RPMI7951 (cell line): ENCODE results near the gene KLF16. TPM values are rescaled to one million over a fixed set of nuclear protein-coding genes. Genes with fewer than 3 reads are reported as not detected.

Source experiments
- DNase-seq: peaks from one replicate; pipeline ENCODE4 v3.0.0-alpha.2; 2012; ENCODE audit warnings: low read depth
- total RNA-seq: library from RNA; depleted of rRNA; stranded (reverse); fragments of >200 nt; shearing (Covaris generic); gene quantifications from 2 replicates; pipeline ENCODE4 v1.2.3, GENCODE V29; 2014

Gene KLF16
- total RNA-seq, 1 experiment from 2014 or later: 2.9 TPM

DNA sequence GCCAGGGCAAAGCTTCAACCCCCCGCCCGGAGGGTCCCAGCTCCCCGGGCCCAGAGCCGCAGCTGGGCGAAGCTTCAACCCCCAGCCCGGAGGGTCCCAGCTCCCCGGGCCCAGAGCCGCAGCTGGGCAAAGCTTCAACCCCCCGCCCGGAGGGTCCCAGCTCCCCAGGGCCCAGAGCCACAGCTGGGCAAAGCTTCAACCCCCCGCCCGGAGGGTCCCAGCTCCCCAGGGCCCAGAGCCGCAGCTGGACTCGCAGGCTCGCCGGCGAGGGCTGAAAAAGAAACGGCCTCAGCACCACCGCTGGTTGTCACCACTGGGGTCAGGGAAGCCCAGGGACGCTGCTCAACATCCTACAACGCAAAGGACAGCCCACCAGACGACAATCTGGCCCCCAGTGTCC lies 20.3 kb downstream of the KLF16 start:
- DNase-seq: no peak

DNA sequence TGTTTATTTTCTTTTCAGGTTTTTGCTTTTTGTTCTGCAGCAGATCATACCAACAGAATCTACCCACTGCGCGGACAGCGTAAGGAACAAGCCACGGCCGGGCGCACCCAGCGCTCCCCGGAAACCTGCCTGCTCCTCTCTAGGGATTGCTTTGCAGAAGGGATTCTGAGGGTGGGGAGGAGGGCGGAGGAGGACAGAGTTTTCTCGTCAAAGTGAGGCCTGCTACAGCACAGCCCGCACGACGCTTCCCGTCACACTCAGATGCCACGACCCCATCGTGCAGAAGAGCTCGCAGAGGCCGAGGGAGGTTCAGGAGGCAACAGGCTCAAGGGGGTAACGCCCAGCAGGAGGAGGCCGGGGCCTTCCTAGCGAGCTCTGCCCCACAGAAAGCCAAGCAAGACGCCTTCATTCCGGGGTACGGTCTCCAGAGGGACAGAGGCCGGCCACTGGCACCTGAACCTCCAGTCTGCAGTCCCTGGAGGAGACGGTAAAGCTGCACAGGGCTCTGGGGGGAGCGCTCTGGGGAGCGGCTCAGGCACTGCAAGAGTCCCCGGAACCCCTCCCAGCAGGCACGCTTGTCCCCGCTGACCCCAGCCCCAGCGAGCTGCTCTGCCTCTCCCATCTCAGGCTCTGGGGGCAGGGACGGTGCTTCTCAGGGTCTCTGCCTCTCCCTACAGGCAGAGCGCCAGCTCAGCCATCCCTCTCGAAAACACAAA lies 22.0 kb downstream of the KLF16 start:
- DNase-seq: no peak

DNA sequence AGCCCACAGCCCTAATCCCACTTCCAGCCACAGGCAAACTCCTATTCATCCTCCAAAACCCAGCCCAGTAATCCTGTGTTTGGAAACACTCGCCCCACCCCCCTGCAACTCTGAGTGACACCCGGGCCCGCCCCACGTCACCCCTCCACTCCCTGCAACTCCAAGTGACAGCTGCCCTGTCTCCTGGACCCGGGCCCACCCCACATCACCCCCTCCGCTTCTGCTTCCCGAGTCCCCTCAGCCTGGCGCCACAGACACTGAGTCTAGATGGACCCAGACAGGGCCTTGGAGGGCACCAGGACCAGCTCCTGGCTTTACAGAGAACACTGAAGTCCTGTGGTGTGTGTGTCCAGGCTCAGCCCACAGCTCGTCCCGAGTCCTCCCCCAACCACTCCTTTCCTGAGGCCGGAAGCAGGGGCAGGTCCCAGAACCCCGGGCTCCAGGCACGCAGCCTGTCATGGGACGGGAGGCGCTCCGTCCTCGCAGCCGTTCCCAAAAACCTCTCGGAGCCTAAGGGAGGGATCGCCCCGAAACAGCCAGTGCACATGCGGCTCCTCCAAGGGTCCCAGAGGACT lies 22.8 kb downstream of the KLF16 start:
- DNase-seq: peak; percentile 29

DNA sequence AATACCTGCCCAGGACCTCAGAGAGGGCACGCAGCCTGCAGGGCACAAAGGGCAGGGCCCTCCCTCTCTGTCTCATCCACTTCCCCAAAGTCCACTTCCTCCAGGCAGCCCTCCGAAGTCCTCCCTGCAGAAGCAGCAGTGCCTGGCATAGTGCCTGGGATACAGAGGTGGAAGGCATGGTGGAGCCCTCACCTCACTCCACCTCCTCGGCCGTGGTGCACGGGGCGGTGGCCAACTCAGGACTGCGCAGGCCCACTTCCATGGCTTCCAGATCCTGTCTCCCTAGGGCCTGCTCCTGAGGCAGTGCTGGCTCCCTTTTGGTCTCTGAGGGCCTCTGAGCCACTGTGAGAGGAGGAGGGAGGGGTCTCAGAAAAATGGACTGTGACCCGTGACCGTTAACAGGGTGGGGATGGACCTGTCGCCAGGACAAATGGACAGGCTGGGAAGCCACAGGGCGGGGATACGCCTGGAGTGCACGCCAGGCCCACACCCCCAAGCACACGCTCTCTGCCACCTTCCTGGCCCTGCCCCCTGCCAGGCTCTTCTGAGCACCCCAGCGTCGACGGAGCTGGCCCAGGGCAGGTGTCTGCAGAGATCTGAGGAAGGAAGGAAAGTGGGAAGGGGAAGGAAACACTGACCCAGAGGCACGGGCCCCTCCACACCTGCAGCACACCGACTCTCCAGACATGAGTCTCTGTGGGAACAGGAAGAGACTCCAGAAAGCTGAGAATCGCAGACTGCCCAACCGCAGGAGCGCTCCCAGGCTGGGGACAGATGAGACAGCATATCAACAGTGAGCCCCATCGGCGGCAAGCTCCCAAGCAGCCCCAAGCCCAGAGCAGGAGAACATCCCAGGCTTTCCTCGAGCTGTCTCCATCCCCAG lies 23.5 kb downstream of the KLF16 start:
- no peak for DNase-seq

DNA sequence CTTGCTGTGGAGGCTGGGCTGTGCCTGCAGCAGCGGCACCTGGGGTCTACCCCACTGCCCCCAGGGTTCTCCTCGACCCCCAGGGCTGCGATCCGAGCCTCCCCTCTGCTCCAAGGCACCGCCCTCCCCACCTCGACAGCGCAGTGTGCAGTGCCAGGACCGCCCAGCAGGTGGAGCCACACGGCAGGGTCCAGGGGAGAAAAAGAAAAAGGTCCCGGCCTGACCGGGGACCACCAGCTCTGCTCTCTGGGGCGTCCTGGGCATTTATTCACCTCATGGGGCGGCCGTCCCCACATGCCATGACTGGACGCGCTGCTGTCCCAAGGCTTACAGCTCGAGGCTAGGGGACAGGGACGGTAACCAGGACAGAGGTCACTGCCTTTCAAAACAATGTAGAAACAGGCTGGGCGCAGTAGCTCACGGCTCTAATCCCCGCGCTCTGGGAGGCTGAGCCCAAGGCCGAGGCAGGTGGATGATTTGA lies 25.7 kb downstream of the KLF16 start:
- no peak for DNase-seq

DNA sequence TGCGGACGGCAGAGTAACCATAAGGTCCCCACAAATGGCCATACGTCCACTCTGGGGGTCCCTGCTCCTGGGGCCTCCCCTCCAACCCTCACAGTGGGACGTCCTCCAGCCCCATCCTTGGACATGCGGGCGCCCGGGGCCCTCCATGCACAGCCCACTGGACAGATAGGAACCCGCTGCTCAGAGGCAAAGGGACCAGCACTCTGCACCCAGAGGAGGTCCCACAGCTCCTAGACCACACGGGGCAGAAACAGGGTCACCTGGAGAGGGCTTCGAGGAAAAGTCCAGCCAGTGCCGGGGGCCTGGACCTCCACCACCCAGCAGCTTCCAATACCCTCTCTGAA lies 26.2 kb downstream of the KLF16 start:
- no peak for DNase-seq

DNA sequence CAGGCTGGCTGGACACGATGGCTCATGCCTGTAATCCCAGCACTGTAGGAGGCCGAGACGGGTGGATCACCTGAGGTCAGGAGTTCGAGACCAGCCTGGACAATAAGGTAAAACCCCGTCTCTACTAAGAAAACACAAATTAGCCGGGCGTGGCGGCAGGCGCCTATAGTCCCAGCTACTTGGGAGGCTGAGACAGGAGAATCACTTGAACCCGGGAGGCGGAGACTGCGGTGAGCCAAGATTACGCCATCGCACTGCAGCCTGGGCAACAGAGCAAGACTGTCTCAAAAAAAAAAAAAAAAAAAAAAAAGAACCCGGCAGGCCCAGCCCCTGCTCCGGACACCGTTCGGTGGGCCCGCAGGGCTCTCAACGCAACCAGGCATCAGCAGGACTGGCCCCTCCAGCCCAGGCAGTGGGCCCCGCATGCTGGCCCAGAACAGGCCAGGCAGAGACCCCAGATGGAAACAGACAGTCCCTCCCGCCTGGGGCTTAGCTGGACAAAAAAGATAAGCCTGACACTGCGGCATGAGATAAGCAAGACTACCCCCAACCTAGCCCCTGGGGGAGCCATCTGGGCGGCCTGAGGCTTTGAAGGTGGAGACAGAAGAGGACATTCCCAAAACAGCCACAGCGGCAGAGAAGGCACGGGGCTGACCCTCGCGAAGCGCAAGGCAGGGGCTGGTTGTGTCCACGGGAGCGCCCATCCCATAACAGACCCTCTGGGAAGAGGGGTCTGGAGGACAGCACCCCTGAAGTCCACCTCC lies 26.7 kb downstream of the KLF16 start:
- DNase-seq: no peak

DNA sequence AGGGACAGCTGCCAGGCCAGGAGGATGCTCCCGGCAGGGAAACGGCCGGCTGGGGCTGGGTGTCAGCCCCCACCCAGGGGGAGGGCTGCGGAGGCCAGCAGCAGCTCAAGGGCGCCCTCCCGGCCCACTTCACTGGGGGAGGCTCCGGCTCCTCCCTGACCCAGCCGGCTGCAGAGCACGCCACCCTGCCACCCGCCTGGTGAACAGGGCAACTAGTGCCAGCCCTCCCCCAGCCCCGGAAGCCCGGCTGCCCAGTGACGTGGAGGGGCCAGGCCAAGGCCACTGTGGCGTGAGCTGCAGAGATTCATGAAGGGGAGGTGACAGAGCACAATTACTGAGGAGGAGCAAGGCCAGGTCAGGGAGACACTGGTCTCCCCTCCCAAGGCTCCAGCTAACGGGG lies 29.8 kb downstream of the KLF16 start:
- no peak for DNase-seq

DNA sequence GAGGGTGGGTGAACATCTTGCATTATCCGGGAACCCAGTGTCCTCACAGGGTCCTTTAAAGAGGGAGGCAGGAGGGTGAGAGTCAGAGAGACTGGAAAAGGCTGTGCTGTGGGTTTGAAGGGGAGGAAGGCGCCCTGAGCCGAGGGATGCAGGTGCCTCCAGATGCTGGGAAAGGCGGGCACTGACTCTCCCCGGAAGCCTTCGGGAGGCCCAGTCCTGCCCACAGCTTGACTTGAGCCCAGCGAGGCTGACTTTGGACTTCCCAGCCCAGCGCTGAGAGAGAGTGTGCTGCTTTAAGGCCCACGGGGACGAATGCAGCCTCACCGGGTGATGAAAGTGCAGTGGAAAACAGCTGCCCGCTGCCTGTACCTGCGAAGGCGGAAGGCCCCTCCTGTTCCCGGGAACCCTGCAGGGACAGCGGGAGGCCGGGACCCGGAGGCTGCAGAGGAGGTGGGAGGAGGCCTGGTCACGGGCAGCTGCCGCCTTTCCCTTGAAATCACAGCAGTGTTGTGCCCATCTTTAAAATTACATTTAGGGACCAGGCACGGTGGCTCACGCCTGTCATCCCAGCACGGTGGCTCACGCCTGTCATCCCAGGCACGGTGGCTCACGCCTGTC lies 31.2 kb downstream of the KLF16 start:
- DNase-seq: no peak

DNA sequence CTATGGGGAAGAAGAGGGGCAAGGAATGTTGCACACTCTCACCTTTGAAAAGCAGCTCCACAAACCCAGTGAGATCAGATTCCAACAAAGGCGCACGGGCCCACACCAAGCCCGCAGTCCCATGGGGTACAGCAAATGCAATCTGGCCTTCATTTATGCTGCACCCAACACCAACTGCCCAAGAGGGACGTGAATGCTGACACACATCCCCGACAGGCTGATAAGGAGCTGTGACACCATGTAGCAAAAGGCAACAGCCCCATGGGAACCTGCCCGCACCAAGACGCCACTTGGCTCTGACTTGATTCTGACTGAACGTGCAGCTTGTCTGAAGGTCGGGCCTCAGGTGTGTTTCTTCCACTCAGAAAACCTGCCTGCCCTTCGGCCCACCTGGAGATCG lies 32.4 kb downstream of the KLF16 start:
- no peak for DNase-seq

DNA sequence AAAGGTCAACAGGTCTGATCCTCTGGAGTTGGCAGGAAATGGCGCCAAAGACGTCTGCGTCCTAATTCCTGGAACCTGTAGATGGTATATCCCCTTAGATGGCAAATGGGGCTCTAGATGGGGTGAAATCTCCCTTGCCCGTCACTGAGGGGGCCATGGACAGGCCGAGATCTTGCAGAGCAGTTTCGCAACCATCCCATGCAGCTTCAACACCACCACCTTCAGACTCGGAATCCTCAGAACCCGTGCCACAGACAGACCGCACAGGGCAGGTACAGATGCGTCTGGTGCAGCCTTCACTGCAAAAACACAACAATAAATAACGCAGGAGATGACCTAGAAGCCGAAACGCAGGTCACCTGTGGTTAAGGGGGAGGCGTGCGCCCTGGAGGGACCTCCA lies 32.8 kb downstream of the KLF16 start:
- no peak for DNase-seq

DNA sequence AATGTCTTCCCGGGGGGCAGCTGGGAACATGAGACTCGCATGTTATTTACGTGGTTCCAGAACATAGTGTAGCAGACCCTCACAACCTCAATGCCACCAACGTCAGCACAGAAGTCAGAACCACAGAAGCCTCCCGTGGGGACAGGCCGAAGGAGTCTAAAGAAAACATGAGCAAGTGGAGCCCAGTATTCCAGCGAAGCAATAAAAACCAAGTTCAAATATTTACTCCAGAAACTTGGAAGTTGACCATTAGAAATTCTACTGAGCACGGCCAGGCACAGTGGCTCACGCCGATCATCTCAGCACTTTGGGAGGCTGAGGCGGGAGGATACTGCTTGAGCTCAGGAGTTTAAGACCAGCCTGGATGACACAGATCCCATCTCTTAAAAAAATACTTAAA lies 33.4 kb downstream of the KLF16 start:
- no peak for DNase-seq

DNA sequence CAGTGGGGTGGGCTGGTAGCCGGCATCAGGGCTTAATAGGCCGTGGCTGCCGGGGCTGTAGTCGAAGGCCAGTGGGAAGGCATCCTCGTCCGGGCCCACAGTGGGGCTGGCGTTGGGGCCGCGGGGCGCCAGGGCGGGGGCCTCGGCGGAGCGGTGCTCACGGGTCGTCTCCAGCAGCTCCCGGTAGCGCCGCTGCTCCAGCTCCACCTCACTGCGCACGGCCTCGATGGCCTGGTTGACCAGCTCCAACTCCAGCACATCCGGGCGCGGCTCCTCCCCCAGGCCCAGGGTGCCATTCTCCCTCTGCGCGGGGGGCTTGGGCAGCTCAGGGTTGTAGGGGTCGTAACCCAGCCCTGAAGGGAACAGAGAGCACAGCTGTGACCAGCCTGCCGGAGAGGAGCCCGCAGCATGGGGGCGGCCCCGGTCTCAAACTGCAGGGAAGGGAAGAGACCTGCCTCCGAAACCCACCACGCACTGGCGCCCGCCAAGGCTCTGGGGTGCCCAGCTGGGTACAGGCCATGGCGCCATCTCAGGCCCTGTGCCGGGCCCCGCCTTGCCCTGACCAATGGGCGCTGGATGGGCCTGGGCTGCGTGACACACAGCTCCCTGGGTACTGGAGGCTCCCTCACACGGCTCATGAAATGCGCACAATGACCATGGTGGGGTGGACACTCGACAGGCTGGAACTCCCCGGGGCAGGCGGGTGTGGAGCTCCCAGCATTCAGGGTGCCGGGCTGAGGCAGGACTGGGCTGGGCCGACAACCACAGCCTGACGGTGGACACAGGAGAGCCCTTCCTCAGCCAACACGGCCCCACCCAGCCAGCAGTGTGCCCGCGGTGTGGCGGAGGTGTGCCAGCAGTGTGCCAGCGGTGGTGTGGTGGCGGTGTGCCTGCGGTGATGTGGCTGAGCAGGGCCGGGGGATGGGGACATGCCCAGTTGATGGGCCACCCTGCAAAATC lies 34.8 kb downstream of the KLF16 start:
- DNase-seq: no peak

DNA sequence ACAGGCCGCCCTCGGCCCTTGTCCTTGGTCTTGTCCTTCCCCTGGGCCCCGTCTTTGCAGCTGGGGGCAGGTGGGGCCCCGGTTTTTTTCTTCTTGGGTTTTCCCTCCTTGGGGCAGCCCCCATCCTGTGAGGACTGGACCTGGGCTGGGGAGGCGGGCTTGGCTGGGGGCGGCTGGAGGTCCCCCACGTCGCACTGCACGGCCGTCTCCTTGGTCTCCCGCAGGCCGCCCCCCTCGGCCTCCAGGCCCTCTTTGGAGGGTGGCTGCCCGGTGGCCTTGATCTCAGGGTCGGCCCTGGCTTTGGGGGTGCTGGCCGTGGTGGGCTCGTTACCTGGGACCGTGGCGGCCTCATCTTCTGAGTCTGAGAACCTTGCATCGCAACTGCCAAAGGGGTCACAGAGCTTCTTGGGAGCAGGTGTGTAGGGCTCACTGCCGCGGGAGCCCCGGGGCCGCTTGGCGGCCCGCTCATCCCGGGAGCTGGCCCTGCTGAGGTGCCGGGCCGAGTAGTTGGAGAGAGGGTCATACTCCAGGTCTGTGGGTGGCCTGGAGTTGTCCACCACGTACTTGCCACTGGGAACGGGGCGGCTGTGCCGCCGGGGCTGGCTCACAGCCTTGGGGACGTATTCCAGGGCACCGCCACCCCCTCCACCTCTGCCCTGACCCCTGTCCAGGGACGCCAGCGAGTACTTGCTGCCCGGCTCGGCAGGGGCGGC lies 35.7 kb downstream of the KLF16 start:
- no peak for DNase-seq

DNA sequence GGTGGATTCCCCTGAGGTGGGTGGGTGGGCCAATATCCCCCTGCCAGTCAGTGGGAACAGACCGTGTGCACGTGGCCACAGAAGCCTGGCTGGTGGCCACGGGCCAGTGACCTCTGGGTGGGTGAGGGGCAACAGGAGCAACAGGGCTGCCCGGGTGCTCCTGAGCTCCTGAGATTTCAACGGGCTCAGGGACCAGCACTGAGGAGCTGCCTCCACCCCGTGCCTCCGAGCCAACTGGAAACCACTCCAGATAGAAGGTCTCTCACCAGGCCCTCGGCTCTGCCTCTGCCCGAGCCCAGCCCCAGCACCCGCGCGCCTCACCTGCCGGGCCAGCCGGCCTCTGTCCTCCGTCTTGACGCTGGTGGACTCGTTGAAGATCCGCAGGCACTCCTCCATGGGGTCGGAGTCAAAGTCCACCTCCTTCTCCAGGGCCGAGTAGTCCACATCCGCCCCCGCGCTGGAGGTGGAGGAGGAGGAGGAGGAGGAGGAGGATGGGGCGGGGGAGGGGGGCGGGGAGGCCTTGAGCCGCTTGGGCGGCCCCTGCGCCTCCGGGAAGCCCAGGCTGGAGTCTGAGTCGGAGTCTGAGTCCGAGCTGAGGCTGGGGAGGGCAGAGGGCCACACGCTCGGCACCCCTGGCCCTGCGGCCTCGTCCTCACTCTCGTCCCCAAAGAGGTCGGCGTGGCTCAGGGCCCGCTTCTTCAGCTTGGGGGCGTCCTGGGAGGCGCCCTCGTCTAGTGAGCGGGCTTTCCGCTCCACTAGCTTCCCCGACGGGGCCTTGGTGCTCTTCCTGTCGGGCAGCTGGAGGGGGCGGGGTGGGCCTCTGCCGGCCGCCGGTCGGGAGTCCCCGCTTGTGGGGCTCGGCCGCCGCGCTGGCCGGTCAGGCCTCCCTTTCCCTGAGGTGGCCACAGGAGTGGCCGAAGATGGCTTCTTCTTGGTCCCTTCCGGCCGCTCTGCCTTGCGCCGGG lies 36.5 kb downstream of the KLF16 start:
- DNase-seq: no peak

DNA sequence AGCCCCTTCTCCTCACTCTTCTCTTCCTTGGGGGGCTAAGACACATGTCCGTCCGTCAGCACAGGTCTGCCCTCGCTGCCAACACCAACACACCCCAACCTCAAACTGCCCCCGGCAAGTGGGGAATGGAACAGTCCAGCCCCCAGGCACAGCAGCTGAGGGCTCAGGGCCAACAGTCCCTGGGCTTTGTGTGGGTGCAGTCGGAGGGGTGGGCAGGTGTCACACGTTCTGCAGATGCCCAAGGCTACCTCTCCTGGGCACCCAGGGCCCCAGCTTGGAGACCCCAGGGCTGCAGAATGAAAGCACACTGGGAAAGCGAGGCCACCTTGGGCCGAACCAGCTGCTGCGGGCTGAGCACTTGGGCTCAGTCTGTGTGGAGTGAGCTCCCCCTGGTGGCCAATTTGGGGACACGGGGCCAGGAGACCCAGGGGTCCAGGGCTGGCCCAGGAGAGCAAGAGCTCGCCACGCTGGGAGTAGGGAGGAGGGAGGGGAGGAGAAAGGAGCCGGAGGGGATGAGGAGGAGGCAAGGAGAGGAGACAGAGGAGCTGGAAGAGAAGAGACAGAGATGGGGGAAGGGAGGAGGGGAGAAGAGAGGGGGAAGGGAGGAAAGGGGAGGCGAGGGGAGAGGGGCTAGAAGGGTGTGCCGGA lies 37.3 kb downstream of the KLF16 start:
- peak; percentile 50 for DNase-seq

DNA sequence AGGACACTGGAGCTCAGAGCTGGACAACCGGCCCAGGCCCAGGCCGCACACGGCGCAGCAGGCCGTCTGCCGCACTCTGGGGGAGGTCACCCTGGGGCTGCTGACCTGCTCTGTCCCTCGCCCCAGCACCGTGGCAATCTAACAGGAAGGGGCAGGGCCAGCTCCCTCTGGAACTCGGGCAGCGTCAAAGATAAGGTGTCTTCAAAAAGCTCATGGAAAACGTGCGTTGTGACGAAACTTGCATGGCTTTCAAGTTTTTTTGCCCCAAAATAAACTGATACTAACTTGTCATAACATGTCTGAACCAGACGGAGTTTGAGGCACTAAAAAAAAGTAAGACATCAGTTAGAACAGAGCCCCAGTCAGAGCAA lies 39.1 kb downstream of the KLF16 start:
- DNase-seq: no peak
